Stimulated activated memory B cell treated with anti-CD40 and anti-IgM and Interleukin-4, amounts not matched to agents 10 μg/mL and 1 μg/mL and 100 μg/mL, for 72 hours (primary cell): ENCODE results near the gene CLEC9A.

ENCODE experiments used
- ATAC-seq: fragments of 150-1000 bp; cut with Tn5 transposase; 2 replicates; pipeline ENCODE4 v1.10.0; 2021
- H3K27ac Mint-ChIP-seq: one replicate; pipeline ENCODE4 v1.8.0; 2022; ENCODE audit warnings: mild to moderate bottlenecking, mixed read lengths
- H3K27me3 Mint-ChIP-seq: one replicate; pipeline ENCODE4 v1.8.0; 2022; ENCODE audit warnings: mixed read lengths
- H3K36me3 Mint-ChIP-seq: one replicate; pipeline ENCODE4 v1.8.0; 2022; ENCODE audit warnings: mixed read lengths
- H3K4me1 Mint-ChIP-seq: one replicate; pipeline ENCODE4 v1.8.0; 2022; ENCODE audit warnings: mixed read lengths
- H3K4me3 Mint-ChIP-seq: one replicate; pipeline ENCODE4 v1.8.0; 2022; ENCODE audit warnings: mild to moderate bottlenecking, moderate library complexity, mixed read lengths
- H3K9me3 Mint-ChIP-seq: one replicate; pipeline ENCODE4 v1.8.0; 2022; ENCODE audit warnings: mixed read lengths

CLEC9A gene

GRCh38 chr12:10082117-10082874 is 51.8 kb downstream of the CLEC9A start:
- Mint-ChIP-seq H3K27me3 (peaks cover 47% of the 10 kb centered on the region), H3K27ac (no peak overlapping the region), H3K36me3 (no peaks in the 10 kb centered on the region), H3K4me1 (no peaks in the 10 kb centered on the region), H3K9me3 (peaks cover 15% of the 10 kb centered on the region), H3K4me3 (no peak overlapping the region)
- no peak for ATAC-seq

- H3K4me1 Mint-ChIP-seq, result peaks cover 9% of the 10 kb centered on the region
- peaks cover 38% of the 10 kb centered on the region for H3K27me3 Mint-ChIP-seq
- peaks cover 15% of the 10 kb centered on the region for H3K9me3 Mint-ChIP-seq
- H3K27ac Mint-ChIP-seq, result no peak overlapping the region
- H3K36me3 Mint-ChIP-seq, result no peaks in the 10 kb centered on the region
- no peak for ATAC-seq
- H3K4me3 Mint-ChIP-seq, result no peak overlapping the region
Observed at GRCh38 chr12:10084733-10085132, 54.3 kb downstream of the CLEC9A start.

GRCh38 chr12:10086387-10086786 is 55.9 kb downstream of the CLEC9A start:
- Mint-ChIP-seq H3K27me3 (peaks cover 49% of the 10 kb centered on the region), H3K4me3 (no peak overlapping the region), H3K4me1 (peaks cover 15% of the 10 kb centered on the region), H3K27ac (no peak overlapping the region), H3K36me3 (no peaks in the 10 kb centered on the region), H3K9me3 (peaks cover 15% of the 10 kb centered on the region)
- ATAC-seq, result no peak

- Mint-ChIP-seq H3K4me3 (no peak overlapping the region), H3K27me3 (peaks cover 39% of the 10 kb centered on the region), H3K4me1 (peaks cover 15% of the 10 kb centered on the region), H3K9me3 (peaks cover 12% of the 10 kb centered on the region), H3K27ac (no peak overlapping the region), H3K36me3 (no peaks in the 10 kb centered on the region)
- ATAC-seq, result no peak
Observed at GRCh38 chr12:10088031-10088430, 57.5 kb downstream of the CLEC9A start.

GRCh38 chr12:10088955-10089900 is 58.7 kb downstream of the CLEC9A start:
- peaks cover 8% of the 10 kb centered on the region for H3K9me3 Mint-ChIP-seq
- H3K4me3 Mint-ChIP-seq, result no peak overlapping the region
- H3K27me3 Mint-ChIP-seq, result peaks cover 34% of the 10 kb centered on the region
- H3K36me3 Mint-ChIP-seq, result no peaks in the 10 kb centered on the region
- no peak overlapping the region for H3K27ac Mint-ChIP-seq
- no peak for ATAC-seq
- H3K4me1 Mint-ChIP-seq, result peaks cover 15% of the 10 kb centered on the region

GRCh38 chr12:10094646-10095395 is 64.3 kb downstream of the CLEC9A start:
- Mint-ChIP-seq H3K27ac (no peak overlapping the region), H3K27me3 (peaks cover 24% of the 10 kb centered on the region), H3K4me3 (no peak overlapping the region), H3K4me1 (peaks cover 5% of the 10 kb centered on the region), H3K36me3 (no peaks in the 10 kb centered on the region), H3K9me3 (no peaks in the 10 kb centered on the region)
- ATAC-seq, result no peak

- H3K9me3 Mint-ChIP-seq, result no peaks in the 10 kb centered on the region
- no peak for ATAC-seq
- H3K36me3 Mint-ChIP-seq, result no peaks in the 10 kb centered on the region
- H3K27me3 Mint-ChIP-seq, result peaks cover 19% of the 10 kb centered on the region
- H3K4me1 Mint-ChIP-seq, result no peaks in the 10 kb centered on the region
- H3K27ac Mint-ChIP-seq, result no peak overlapping the region
- H3K4me3 Mint-ChIP-seq, result no peak overlapping the region
Observed at GRCh38 chr12:10095971-10096370, 65.5 kb downstream of the CLEC9A start.

GRCh38 chr12:10097521-10097920 is 67.0 kb downstream of the CLEC9A start:
- ATAC-seq, result no peak

GRCh38 chr12:10098791-10099190 is 68.3 kb downstream of the CLEC9A start, which contains the start of gene CLEC1A:
CLEC1A (minus strand) TSS chr12:10098985; CDS start chr12:10098922, 63 bp downstream.
- peaks cover 5% of the 10 kb centered on the region for H3K9me3 Mint-ChIP-seq
- ATAC-seq, result no peak
- H3K4me1 Mint-ChIP-seq, result no peaks in the 10 kb centered on the region
- H3K36me3 Mint-ChIP-seq, result no peaks in the 10 kb centered on the region
- peaks cover 34% of the 10 kb centered on the region for H3K27me3 Mint-ChIP-seq
- no peak within 1 kb of the TSS for H3K27ac Mint-ChIP-seq
- no peak within 1 kb of the TSS for H3K4me3 Mint-ChIP-seq

More at GRCh38 chr12:10097521-10097920, 67.0 kb downstream of the CLEC9A start:
- Mint-ChIP-seq H3K4me3 (no peak overlapping the region), H3K27me3 (peaks cover 29% of the 10 kb centered on the region), H3K27ac (no peak overlapping the region), H3K36me3 (no peaks in the 10 kb centered on the region), H3K4me1 (no peaks in the 10 kb centered on the region), H3K9me3 (no peaks in the 10 kb centered on the region)

GRCh38 chr12:10101042-10101579 is 70.6 kb downstream of the CLEC9A start:
- no peak overlapping the region for H3K27ac Mint-ChIP-seq
- peaks cover 56% of the 10 kb centered on the region for H3K27me3 Mint-ChIP-seq
- no peaks in the 10 kb centered on the region for H3K36me3 Mint-ChIP-seq
- ATAC-seq, result no peak
- H3K4me3 Mint-ChIP-seq, result no peak overlapping the region
- H3K9me3 Mint-ChIP-seq, result peaks cover 9% of the 10 kb centered on the region
- no peaks in the 10 kb centered on the region for H3K4me1 Mint-ChIP-seq

- no peak for ATAC-seq
- H3K27me3 Mint-ChIP-seq, result peaks cover 63% of the 10 kb centered on the region
Observed at GRCh38 chr12:10101648-10102220, 71.3 kb downstream of the CLEC9A start.

GRCh38 chr12:10102322-10102721 is 71.8 kb downstream of the CLEC9A start:
- no peak for ATAC-seq
- H3K36me3 Mint-ChIP-seq, result no peaks in the 10 kb centered on the region
- peaks cover 69% of the 10 kb centered on the region for H3K27me3 Mint-ChIP-seq
- H3K9me3 Mint-ChIP-seq, result peaks cover 12% of the 10 kb centered on the region
- no peak overlapping the region for H3K4me3 Mint-ChIP-seq
- no peak overlapping the region for H3K27ac Mint-ChIP-seq
- no peaks in the 10 kb centered on the region for H3K4me1 Mint-ChIP-seq

More at GRCh38 chr12:10101648-10102220, 71.3 kb downstream of the CLEC9A start:
- peaks cover 9% of the 10 kb centered on the region for H3K9me3 Mint-ChIP-seq
- H3K4me1 Mint-ChIP-seq, result no peaks in the 10 kb centered on the region
- H3K27ac Mint-ChIP-seq, result no peak overlapping the region
- H3K4me3 Mint-ChIP-seq, result no peak overlapping the region
- no peaks in the 10 kb centered on the region for H3K36me3 Mint-ChIP-seq

GRCh38 chr12:10110256-10110844 is 79.9 kb downstream of the CLEC9A start:
- ATAC-seq, result no peak
- Mint-ChIP-seq H3K4me1 (no peaks in the 10 kb centered on the region), H3K9me3 (peaks cover 14% of the 10 kb centered on the region), H3K36me3 (no peaks in the 10 kb centered on the region), H3K27me3 (peaks cover 34% of the 10 kb centered on the region), H3K27ac (no peak overlapping the region), H3K4me3 (no peak overlapping the region)

- ATAC-seq, result no peak
- Mint-ChIP-seq H3K27me3 (peaks cover 23% of the 10 kb centered on the region), H3K27ac (no peak overlapping the region), H3K4me3 (no peak overlapping the region), H3K9me3 (peaks cover 10% of the 10 kb centered on the region), H3K4me1 (no peaks in the 10 kb centered on the region), H3K36me3 (no peaks in the 10 kb centered on the region)
Observed at GRCh38 chr12:10111451-10111850, 81.0 kb downstream of the CLEC9A start.
